ENCODE results near the gene CASD1.

Gene CASD1

DNA sequence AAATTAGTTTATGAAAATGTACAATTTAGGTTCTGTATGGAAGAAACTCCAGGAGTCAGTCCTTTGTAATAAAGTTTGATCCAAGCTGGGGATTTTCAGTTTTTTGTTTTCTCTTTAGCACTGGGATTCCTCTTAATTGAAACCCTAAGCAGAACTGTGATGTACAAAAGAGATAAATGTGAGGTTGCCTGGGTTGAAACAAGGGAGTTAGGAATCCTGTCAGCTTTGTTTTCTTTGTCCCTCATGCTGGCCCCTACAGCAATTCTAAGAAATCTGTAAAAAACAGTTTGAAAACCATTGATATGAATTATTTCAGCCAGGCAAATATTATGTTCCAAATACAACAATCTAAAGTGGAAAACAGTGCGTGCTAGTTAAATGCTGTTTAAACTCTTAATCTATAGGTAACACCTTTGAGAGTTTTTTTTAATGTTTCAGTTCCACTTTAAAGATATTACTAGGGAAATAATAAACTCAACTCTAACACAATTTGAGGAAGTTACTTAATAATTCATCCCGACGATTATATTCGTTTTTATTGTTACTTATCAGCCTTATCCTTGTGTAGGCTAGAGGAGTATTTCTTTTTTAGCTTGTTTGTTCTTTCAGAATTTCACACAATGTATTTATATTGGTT is 81.0 kb downstream of the CASD1 start:
- DNase-seq, result no peak

DNA sequence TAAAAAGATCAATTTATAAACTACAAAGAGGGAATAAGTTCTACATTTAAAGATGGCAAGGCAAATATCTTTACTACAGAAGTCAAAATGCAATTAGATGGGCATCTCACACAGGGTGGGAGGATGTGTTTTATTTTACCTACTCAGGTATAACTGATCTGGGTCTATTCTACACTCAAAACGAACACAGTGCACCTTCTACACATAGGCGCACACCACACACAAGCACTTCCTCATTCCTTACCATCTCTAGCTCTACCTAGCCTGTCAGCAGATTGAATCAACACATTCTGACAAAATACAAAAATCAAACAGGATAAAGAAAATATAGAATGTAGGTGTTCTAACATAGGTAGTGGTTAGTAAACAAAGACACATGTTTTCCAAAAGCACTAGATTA is 81.6 kb downstream of the CASD1 start:
- DNase-seq, result no peak

DNA sequence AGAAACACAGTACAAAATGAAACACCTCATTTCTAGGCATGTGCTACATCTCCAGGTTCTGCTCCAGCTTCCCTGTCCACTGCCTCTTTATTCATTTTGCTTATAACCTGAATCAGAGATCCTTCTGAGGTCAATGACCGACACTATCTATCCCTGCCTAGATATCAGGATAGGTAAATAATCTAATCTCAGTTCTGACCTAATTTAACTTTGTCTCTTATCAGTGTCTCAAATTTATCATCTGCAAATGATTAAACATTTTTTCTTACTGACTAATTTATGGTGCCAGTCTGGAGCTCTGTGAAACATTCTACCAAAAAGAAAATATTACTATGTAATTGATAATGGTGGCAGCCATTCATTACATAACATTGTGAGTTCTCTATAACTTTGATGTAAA is 85.3 kb downstream of the CASD1 start:
- no peak for DNase-seq

DNA sequence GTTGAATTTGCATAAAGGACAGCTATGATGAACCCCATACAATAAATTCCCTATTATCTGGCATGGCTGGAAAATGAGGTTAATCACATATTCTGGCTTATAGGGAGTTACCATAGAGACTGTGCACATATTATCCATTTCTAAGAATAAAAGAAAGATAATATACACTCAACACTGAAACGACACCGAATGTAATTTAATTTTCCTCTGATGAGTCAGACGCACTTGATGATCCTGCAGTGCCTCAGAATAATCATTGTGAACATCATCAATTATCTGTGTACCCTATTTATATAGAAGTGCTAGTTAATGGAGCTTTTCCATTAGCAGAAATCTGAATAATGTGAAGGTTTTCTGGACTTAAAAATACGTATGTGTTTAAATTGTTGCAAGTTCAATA is 86.1 kb downstream of the CASD1 start:
- no peak for DNase-seq

DNA sequence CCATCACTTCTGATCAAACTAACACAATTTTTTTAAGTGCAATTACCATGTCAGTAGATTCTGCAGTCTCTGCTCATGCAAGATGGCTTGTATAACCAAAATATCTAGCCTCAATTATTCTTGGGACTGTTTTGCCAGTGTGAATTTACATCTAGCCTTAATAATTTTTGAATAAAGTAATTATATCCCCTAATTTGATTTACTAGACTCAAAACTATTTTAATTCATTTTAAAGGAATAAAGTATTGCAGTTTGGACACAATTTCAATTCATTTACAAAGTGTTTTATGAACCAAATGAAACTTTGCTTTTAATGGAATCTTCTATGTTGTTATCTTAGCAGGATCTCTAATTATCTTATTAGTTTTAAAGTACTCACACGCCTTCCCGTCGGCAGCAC is 90.7 kb downstream of the CASD1 start:
- no peak for DNase-seq

DNA sequence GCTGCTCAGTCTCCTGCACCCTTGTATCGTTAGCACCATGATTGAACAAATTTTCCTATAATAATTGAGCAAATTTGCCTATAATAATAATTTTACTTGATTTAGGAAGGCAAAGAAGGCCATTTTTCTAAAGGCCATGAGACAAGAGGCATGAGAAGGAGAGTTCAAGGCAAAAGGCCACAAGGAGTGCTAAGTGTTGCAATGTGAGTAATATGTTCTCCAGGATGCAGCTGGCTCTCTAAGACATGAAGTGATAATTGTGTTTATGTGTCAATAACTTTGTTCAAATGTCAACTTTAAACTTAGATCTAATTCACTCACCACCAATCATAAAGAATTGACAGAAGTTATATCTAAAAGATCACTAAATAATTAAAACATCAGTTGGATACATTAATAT is 92.6 kb downstream of the CASD1 start:
- no peak for DNase-seq

DNA sequence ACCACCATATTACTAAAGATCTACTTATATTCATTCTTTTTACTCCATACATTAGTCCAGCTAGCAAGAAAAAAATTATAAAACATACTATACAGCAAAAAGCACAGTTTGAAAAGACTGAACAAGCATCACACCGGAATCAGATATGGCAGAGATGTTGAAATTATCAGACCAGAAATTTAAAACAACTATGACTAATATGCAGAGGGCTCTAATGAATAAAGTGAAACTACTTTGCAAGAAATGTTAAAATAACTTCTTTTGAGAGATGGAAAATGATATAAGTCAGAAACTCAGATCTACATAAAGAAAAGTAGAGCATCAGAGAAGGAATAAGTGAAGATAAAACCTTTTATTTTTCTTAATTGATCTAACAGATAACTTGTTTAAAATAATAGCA is 95.4 kb downstream of the CASD1 start:
- no peak for DNase-seq

Data from CD4-positive, alpha-beta T cell treated with Interferon gamma for 1 hour (primary cell).